ENCODE results near the gene BRIP1. TPM values are rescaled to one million over a fixed set of nuclear protein-coding genes. Genes with fewer than 3 reads are reported as not detected.
"Not testable (repeated sequence)": the region's sequence is repeated elsewhere in the genome, so short reads cannot be mapped to it uniquely, and the experiment has no call there.

The BRIP1 gene
- polyA plus RNA-seq, 1 experiment, result 2.9 TPM

- POLR2A ChIA-PET, result no interaction called here
- CTCF ChIA-PET, result no interaction called here
- H3K36me3 ChIP-seq (ENCODE audit: control insufficient read depth, insufficient read depth, low read length), result no peaks in the 10 kb centered on the region
Observed at GRCh38 chr17:61903251-61903650, 39.9 kb upstream of the BRIP1 start.

GRCh38 chr17:61897548-61898180, 34.3 kb upstream of the BRIP1 start:
- H3K4me3 ChIP-seq (ENCODE audit: low read depth, low read length), result no peak overlapping the region
- DNase-seq (ENCODE audit: low read depth), result no peak
- no peaks in the 10 kb centered on the region for H3K36me3 ChIP-seq (ENCODE audit: control insufficient read depth, insufficient read depth, low read length)
- CTCF ChIA-PET, result interaction anchor here (0.8 kb wide), 3 partner anchors 9 to 22 kb away, joined by 3 read pairs; no protein-coding TSS in a partner anchor
- POLR2A ChIA-PET, result no interaction called here
- no peaks in the 10 kb centered on the region for H3K27me3 ChIP-seq (ENCODE audit: control insufficient read depth, insufficient read depth, low read length)
- no peak for TF ChIP-seq CTCF (IDR thresholded peaks at IDR 0.05; ENCODE audit: insufficient read depth, low read depth, low read length)

More at GRCh38 chr17:61903251-61903650, 39.9 kb upstream of the BRIP1 start:
- no peak for TF ChIP-seq CTCF (IDR thresholded peaks at IDR 0.05; ENCODE audit: insufficient read depth, low read depth, low read length)
- no peak for DNase-seq (ENCODE audit: low read depth)
- no peak overlapping the region for H3K4me3 ChIP-seq (ENCODE audit: low read depth, low read length)
- no peaks in the 10 kb centered on the region for H3K27me3 ChIP-seq (ENCODE audit: control insufficient read depth, insufficient read depth, low read length)

- POLR2A ChIA-PET, result no interaction called here
- H3K36me3 ChIP-seq (ENCODE audit: control insufficient read depth, insufficient read depth, low read length), result no peaks in the 10 kb centered on the region; the same call in 1 of the 2 replicates
Observed at GRCh38 chr17:61895391-61895790, 32.1 kb upstream of the BRIP1 start.

GRCh38 chr17:61894310-61894709, 31.0 kb upstream of the BRIP1 start:
- CTCF ChIA-PET; H3K27me3 ChIP-seq (ENCODE audit: control insufficient read depth, insufficient read depth, low read length); DNase-seq (ENCODE audit: low read depth); H3K4me3 ChIP-seq (ENCODE audit: low read depth, low read length); POLR2A ChIA-PET; H3K36me3 ChIP-seq (ENCODE audit: control insufficient read depth, insufficient read depth, low read length): not testable (repeated sequence)

More at GRCh38 chr17:61895391-61895790, 32.1 kb upstream of the BRIP1 start:
- Histone ChIP-seq H3K27me3 (ENCODE audit: control insufficient read depth, insufficient read depth, low read length) (no peaks in the 10 kb centered on the region), H3K4me3 (ENCODE audit: low read depth, low read length) (no peak overlapping the region)
- CTCF ChIA-PET, result interaction anchor here (1.0 kb wide), 1 partner anchor 21 kb away, joined by 3 read pairs; no protein-coding TSS in a partner anchor
- TF ChIP-seq CTCF (IDR thresholded peaks at IDR 0.05; ENCODE audit: insufficient read depth, low read depth, low read length), result no peak
- no peak for DNase-seq (ENCODE audit: low read depth)

GRCh38 chr17:61887733-61888132, 24.4 kb upstream of the BRIP1 start:
- H3K27me3 ChIP-seq (ENCODE audit: control insufficient read depth, insufficient read depth, low read length); DNase-seq (ENCODE audit: low read depth); H3K36me3 ChIP-seq (ENCODE audit: control insufficient read depth, insufficient read depth, low read length); H3K4me3 ChIP-seq (ENCODE audit: low read depth, low read length); POLR2A ChIA-PET: not testable (repeated sequence)
- CTCF ChIA-PET, result interaction anchor here (1.0 kb wide), 1 partner anchor 16 kb away, joined by 3 read pairs; no protein-coding TSS in a partner anchor

GRCh38 chr17:61885865-61886264, 22.5 kb upstream of the BRIP1 start:
- H3K36me3 ChIP-seq (ENCODE audit: control insufficient read depth, insufficient read depth, low read length); DNase-seq (ENCODE audit: low read depth); H3K27me3 ChIP-seq (ENCODE audit: control insufficient read depth, insufficient read depth, low read length); H3K4me3 ChIP-seq (ENCODE audit: low read depth, low read length); POLR2A ChIA-PET: not testable (repeated sequence)
- CTCF ChIA-PET, result interaction anchor here (0.7 kb wide), 1 partner anchor 38 kb away, joined by 4 read pairs; no protein-coding TSS in a partner anchor

GRCh38 chr17:61884864-61885263, 21.5 kb upstream of the BRIP1 start:
- no peak for DNase-seq (ENCODE audit: low read depth)
- Histone ChIP-seq H3K27me3 (ENCODE audit: control insufficient read depth, insufficient read depth, low read length) (no peaks in the 10 kb centered on the region), H3K36me3 (ENCODE audit: control insufficient read depth, insufficient read depth, low read length) (peaks cover 3% of the 10 kb centered on the region), H3K4me3 (ENCODE audit: low read depth, low read length) (no peak overlapping the region)
- POLR2A ChIA-PET, result interaction anchor here (0.6 kb wide), 1 partner anchor 317 kb away, joined by 7 read pairs; no protein-coding TSS in a partner anchor
- CTCF ChIA-PET, result interaction anchor here (0.7 kb wide), 1 partner anchor 37 kb away, joined by 4 read pairs; no protein-coding TSS in a partner anchor
- TF ChIP-seq CTCF (IDR thresholded peaks at IDR 0.05; ENCODE audit: insufficient read depth, low read depth, low read length), result no peak
